Stimulated activated CD4-positive, alpha-beta T cell treated with anti-CD3 and anti-CD28 coated beads, Interleukin-1b, Interleukin-23, amount 100 ng/mL, for 4 hours (primary cell): ENCODE results near the gene IGF2R.
"Not testable (repeated sequence)": the region's sequence is repeated elsewhere in the genome, so short reads cannot be mapped to it uniquely, and the experiment has no call there.

Source experiments
- DNase-seq, 2 donors: peaks; one replicate each; pipeline ENCODE4 v3.0.0-alpha.2; 2020; ENCODE audit warnings: low read depth in 2 of 2

IGF2R gene

GRCh38 chr6:159968295-159969203, at the start of gene IGF2R:
TSS of gene IGF2R (plus strand) at chr6:159969082. CDS start at chr6:159969247, 165 bp downstream.
- peak; percentile 89 to 92 for DNase-seq

GRCh38 chr6:159919800-159920199, 49.1 kb upstream of the IGF2R start:
- DNase-seq, result no peak

GRCh38 chr6:159924150-159924549, 44.7 kb upstream of the IGF2R start:
- not testable (repeated sequence) for DNase-seq

- DNase-seq, result no peak
Measured at GRCh38 chr6:159926542-159927203, 42.2 kb upstream of the IGF2R start.

GRCh38 chr6:159929819-159930218, 39.1 kb upstream of the IGF2R start:
- peak; percentile 29 to 33 for DNase-seq

- no peak for DNase-seq
Measured at GRCh38 chr6:159931112-159931511, 37.8 kb upstream of the IGF2R start.

GRCh38 chr6:159931846-159932245, 37.0 kb upstream of the IGF2R start:
- DNase-seq, result no peak

GRCh38 chr6:159933077-159933476, 35.8 kb upstream of the IGF2R start:
- no peak for DNase-seq

GRCh38 chr6:159934181-159934580, 34.7 kb upstream of the IGF2R start:
- no peak for DNase-seq

- no peak for DNase-seq
Measured at GRCh38 chr6:159935065-159935464, 33.8 kb upstream of the IGF2R start.

- no peak for DNase-seq
Measured at GRCh38 chr6:159935633-159936032, 33.2 kb upstream of the IGF2R start.

- DNase-seq, result no peak
Measured at GRCh38 chr6:159939591-159940016, 29.3 kb upstream of the IGF2R start.

GRCh38 chr6:159941286-159942113, 27.4 kb upstream of the IGF2R start:
- DNase-seq, result peak in 1 of 2 donors; percentile 5

GRCh38 chr6:159943101-159943632, 25.7 kb upstream of the IGF2R start:
- no peak for DNase-seq

GRCh38 chr6:159943968-159944598, 24.8 kb upstream of the IGF2R start:
- DNase-seq, result no peak

- DNase-seq, result no peak
Measured at GRCh38 chr6:159945801-159946392, 23.0 kb upstream of the IGF2R start.

- DNase-seq, result no peak
Measured at GRCh38 chr6:159946912-159947311, 22.0 kb upstream of the IGF2R start.

GRCh38 chr6:159948199-159948598, 20.7 kb upstream of the IGF2R start:
- no peak for DNase-seq

- DNase-seq, result no peak
Measured at GRCh38 chr6:159951772-159952171, 17.1 kb upstream of the IGF2R start.

- no peak for DNase-seq
Measured at GRCh38 chr6:159952289-159953005, 16.4 kb upstream of the IGF2R start.
